Left hindlimb (tissue), 1 donor: ENCODE measurements around the gene MICALL1.

ENCODE experiments used
- DNase-seq: peaks from one replicate; pipeline ENCODE4 v3.0.0-alpha.2; 2018

The MICALL1 gene

DNA sequence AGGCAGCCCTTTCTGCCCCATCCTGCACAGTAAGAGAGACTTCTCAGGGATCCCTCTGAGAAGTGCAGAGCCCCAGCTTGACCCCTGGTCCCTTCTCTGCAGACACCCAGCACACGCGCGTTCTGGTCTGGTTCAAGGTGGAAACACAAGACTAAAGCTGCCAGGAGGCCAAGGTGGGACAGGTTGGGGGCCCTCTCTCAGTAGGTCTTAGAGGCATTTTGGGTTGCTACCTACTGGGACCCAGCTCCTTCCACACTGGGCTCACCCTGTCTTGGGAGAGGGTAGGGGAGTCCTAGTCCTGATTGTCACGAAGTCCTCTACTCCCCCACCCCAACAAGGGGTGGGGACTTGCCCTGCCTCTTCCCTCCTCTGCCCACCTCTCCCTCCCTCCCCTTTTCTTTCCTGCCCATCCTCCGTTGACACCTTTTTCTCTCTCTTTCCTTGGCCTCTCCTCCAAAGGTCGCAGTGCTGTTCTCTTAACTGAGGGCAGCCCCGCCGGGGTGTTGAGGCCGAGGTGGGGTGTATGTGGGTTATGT lies 79.0 kb downstream of the MICALL1 start:
- no peak for DNase-seq

DNA sequence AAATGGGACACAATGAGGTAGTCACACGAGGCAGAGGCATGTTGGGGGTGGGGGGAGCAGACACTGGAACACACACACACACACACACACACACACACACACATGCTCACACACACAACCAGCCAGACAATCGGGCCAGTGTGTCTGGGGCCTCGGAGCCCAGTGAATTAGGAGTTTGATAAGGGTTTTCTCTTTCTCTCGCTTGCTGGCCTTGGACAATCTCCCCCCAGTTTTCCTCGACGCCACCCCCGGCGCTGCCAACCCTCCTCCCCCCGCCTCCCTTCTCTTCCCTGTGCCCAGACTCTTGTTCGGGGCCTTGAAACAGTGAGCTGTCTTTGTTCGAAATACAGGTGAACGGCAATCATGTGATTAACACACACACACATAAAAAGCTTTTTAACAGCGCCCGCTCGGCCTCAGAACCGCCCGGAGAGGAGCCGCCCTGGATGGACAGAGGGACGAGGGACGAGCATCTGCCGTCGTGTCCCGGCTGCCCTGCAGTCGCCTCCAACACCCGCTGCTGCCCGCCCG lies 79.7 kb downstream of the MICALL1 start:
- no peak for DNase-seq

DNA sequence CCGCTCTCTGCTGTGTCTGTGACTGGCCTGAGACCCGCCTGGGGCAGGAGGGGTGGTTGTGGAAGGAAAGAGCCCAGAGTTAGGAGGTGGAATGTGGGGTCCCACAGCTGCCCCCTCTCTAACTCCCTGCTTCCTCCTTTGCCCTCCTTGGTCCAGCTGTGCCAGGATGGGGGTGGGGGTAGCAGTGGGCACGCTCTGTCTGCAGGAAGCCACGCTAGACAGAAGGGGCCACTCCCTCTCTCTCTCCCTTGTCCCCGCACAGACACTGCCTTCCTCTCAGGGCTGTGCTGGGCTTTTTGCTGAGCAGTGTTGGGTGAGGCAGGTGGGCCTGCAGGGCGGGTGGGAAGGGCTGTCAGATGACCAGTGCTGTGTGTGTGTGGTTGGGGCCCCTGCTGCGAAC lies 80.3 kb downstream of the MICALL1 start:
- DNase-seq, result no peak

DNA sequence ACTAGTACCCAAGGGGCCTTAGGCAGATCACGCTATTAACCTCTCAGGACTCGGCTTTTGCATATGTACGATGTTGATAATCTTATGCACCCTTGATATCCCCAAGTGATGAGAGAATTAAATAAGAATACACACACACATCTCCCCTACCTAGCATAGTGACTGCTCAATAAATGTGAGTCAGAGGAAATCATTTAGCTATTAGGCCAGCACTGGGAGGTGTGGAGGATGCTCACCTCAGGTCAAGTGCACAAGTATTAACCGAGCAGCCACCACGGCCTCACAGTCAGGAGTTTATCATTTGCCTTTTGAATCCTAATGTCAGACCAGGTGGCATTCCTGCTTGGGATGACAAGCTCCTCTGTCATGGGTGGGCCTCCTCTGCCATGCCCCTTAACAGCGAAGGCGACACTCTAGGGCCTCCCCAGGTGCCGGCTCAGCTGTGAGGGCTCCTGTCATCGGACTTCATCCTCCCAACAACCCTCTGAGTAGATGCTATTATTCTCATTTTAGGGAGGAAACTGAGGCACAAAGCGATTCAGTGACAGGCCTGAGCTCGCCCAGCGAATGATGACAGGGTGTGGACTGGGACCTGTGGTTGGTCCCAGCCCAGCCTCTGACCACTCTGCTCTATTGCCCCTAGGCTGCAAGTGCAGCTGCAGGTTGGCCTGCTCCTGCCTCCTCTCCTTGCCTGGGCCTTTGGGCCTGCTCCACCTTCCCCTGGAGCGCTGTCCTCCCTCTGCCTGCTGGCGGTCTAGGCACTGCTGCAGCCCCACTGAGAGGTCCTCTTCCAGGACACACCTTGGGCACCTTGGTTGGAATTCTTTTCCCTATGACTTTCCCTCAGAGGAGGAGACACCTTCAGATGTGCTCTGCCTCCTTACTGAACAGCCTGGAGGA lies 83.3 kb downstream of the MICALL1 start:
- DNase-seq, result no peak

DNA sequence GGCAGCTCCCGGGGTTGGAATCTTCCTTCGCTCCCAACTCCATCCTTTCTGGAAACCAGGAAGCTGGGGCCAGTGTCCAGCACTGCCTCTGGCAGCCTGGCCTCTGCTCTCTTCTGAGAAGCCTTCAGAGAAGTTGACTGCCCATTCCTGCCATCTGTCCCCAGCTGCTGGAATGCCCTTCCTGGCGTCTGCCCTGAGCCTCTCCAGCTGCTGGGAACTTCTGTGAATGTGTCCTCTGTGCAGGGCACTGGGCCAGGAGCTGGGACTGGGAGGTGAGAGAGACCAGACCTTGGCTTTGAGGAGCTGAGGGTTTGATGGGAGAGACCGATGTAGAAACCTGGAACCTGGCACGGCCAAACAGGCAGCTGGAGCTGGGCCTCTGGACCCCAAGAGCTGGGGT lies 84.2 kb downstream of the MICALL1 start:
- no peak for DNase-seq

DNA sequence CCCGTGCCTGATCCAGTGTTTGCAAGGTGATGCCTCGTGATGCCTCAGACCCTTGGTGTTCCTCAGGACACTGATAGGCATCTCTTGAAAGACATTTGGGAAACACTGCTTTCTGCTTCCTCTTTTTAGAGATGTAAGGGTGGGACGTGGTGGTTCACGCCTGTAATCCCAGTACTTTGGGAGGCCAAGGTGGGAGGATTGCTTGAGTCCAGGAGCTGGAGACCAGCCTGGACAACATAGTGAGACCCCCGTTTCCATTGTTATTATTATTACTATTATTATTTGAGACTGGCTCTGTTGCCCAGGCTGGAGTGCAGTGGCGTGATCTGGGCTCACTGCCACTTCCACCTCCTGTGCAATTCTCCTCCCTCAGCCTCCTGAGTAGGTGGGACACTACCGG lies 84.8 kb downstream of the MICALL1 start:
- DNase-seq, result no peak

DNA sequence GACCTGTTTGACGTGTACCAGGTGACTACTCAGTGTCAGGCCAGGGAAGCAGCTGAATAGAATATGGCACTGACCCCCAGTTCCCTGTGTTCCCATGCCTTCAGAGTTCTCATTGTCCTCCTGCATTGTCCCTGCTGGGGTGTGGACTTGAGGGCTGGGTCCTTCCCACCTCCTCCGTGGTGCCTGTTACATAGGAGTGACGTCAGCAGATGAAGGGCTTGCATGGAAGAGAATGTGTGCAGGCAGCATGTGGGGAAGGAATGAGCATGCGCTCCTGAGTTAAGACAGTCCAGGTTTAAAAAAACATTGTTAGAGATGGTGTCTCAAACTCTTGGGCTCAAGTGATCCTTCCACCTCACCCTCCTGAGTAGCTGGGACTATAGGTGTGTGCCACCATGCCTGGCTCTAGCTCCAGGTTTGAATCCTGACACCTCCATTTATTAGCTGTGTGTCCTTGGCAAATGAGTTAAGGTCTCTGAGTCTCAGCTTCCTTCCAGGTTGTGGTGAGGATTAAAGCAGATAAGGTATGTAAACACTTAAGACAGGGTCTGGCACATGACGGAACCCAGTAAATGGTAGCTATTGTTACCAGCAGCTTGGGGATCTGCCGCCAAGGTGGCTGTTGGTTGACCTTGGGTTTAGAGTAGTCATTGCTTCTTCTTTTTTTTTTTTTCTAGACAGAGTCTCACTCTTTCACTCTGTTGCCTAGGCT lies 85.8 kb downstream of the MICALL1 start:
- DNase-seq, result no peak
